ENCODE results near the gene HDLBP. TPM values are rescaled to one million over a fixed set of nuclear protein-coding genes. Genes with fewer than 3 reads are reported as not detected.

HDLBP gene
- total and polyA plus RNA-seq, 2 of the 4 experiments (the other 2 are of a cell fraction), result 648 to 1,165 TPM

DNA sequence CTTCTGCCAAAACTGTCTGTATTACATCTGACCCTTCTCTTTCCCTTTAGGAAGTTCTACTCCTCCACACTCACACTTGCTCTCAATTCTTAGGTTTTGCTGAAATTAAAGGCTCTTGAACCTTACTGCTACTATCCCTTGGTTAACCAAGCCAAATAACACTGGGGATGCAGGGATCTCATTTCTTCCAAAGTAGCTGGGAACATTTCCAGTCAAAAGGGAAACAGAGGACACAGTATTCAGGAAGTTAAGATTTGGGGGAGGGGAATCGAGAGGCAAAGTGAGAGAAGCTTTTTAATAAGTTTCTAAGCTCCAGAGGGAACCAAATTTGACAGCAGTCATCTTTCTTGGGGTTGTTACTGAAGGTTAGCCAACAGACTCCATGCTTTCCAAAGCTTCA lies 6.4 kb upstream of the HDLBP start:
- intact Hi-C loops (cut with micrococcal nuclease), result no loop called here
- H3K4ac ChIP-seq (ENCODE audit: low read depth, low read length), result no peak overlapping the region
- H2BK20ac ChIP-seq (ENCODE audit: low read depth, low read length), result no peak overlapping the region
- no peak overlapping the region for H2BK15ac ChIP-seq (ENCODE audit: low read depth, low read length)
- H3K9ac ChIP-seq (ENCODE audit: low read depth, low read length), result no peak overlapping the region
- H2AK5ac ChIP-seq (ENCODE audit: low read depth, low read length), result no peak overlapping the region
- peaks cover 7 to 42% of the 10 kb centered on the region in 2 experiments; a peak in 3 of 4 replicates for H3K79me1 ChIP-seq (ENCODE audit: low read depth in 1 of 2, low read length in 2 of 2)
- no peak for TF ChIP-seq RAD21 (IDR thresholded peaks at IDR 0.05; ENCODE audit: low read length)
- TF ChIP-seq BHLHE40 (IDR thresholded peaks at IDR 0.05; ENCODE audit: low read depth, low read length), result no peak
- H4K20me1 ChIP-seq (ENCODE audit: insufficient read depth, low read length), result peaks cover 88% of the 10 kb centered on the region
- WGBS, 2 experiments (ENCODE audit: extremely low coverage in 2 of 2, insufficient read length in 1 of 2), result no CpG with 5 or more reads among the region's 1 CpG
- DNase-seq (no peak), ATAC-seq (ENCODE audit: low read depth) (no peak)
- no peak overlapping the region for H3K4me3 ChIP-seq (ENCODE audit: insufficient read depth, low read depth, low read length)
- H3K36me3 ChIP-seq (ENCODE audit: control insufficient read depth, insufficient read depth, low read length), result peaks cover 10% of the 10 kb centered on the region
- peaks cover 6% of the 10 kb centered on the region for H3K4me1 ChIP-seq (ENCODE audit: control insufficient read depth, insufficient read depth, low read length)
- H3K18ac ChIP-seq (ENCODE audit: low read depth, low read length), result no peak overlapping the region
- no TSS peak for BruUV-seq (replicated peaks)
- peak overlapping the region; percentile 80; the same call in 1 of the 2 replicates for H3K23ac ChIP-seq (ENCODE audit: low read depth, low read length)
- no peak overlapping the region for H4K91ac ChIP-seq (ENCODE audit: insufficient read depth, low read depth, low read length)
- no peak overlapping the region for H2BK5ac ChIP-seq (ENCODE audit: low read depth, low read length, poor library complexity, severe bottlenecking)
- peak overlapping the region; percentile 36; the same call in 1 of the 2 replicates for H3K4me2 ChIP-seq (ENCODE audit: low read depth, low read length)
- no peak overlapping the region for H2AK9ac ChIP-seq (replicated peaks; ENCODE audit: low read depth, low read length, poor library complexity)
- no peak overlapping the region for H2BK120ac ChIP-seq (ENCODE audit: low read depth, low read length)
- ChIA-PET POLR2A (ENCODE audit: unreplicated experiment) (no interaction called here), CTCF (no interaction called here)
- H4K5ac ChIP-seq (ENCODE audit: low read depth, low read length), result no peak overlapping the region
- in situ Hi-C loops (cut with MboI; ENCODE audit: low sequenced_read_pairs), result no loop called here
- H3K9me1 ChIP-seq (ENCODE audit: insufficient read depth, low read length), result peaks cover 6% of the 10 kb centered on the region
- H3K14ac ChIP-seq (replicated peaks; ENCODE audit: low read depth, low read length), result no peak overlapping the region
- H3K27ac ChIP-seq (ENCODE audit: insufficient read depth, low read length), result no peak overlapping the region
- H3K56ac ChIP-seq (ENCODE audit: extremely low read depth, insufficient read depth, low read length), result no peak overlapping the region
- no peaks in the 10 kb centered on the region for H3K9me3 ChIP-seq (ENCODE audit: control insufficient read depth, insufficient read depth, low read length)
- dilution Hi-C loops (cut with HindIII; ENCODE audit: low sequenced_read_pairs, unreplicated experiment), result no loop called here
- no peaks in the 10 kb centered on the region for H3K27me3 ChIP-seq (ENCODE audit: control insufficient read depth, insufficient read depth, low read length)
- H2AFZ ChIP-seq (replicated peaks; ENCODE audit: low read length, poor library complexity), result no peak overlapping the region
- no peak overlapping the region for H4K8ac ChIP-seq (ENCODE audit: low read depth in 2 of 2, low read length in 2 of 2)
